ENCODE data around the gene SNRPD2. TPM values are rescaled to one million over a fixed set of nuclear protein-coding genes. Genes with fewer than 3 reads are reported as not detected.

SNRPD2 gene
- polyA plus RNA-seq, 2 of the 4 experiments (the other 2 are of a cell fraction): 811 to 1,002 TPM

GRCh38 chr19:45676851-45677263 lies 14.9 kb downstream of the SNRPD2 start:
- Histone ChIP-seq H3K4me1 (peaks cover 10% of the 10 kb centered on the region), H3K27ac (peak overlapping the region in 1 of 2 experiments; percentile 70; a peak in 4 of 6 replicates), H3K9me3 (no peaks in the 10 kb centered on the region), H3K4me2 (peak overlapping the region; percentile 81), H3K4me3 (peak overlapping the region; percentile 42)
- DNase-seq (ENCODE audit: low read depth in 1 of 2, low spot score in 1 of 2) (no peak), ATAC-seq (peak; percentile 17 to 20; a peak in 5 of 6 replicates), FAIRE-seq (no peak)
- WGBS (ENCODE audit: missing lambda C conversion rate): 62% methylated on average over 21 of the region's 28 CpGs
- CTCF ChIA-PET: interaction anchor here (0.6 to 10.9 kb wide), 8 partner anchors 8 to 238 kb away, joined by 4 to 159 read pairs (median 8); partner anchors contain the start of genes GIPR, QPCTL and SNRPD2
- POLR2A ChIA-PET: interaction anchor here (0.8 to 3.1 kb wide), 6 partner anchors 10 to 92 kb away, joined by 4 to 25 read pairs (median 5); partner anchors contain the start of genes OPA3, QPCTL and SNRPD2
- no peak for TF ChIP-seq HMGXB4 (CRISPR knock-in tag; IDR thresholded peaks at IDR 0.05; ENCODE audit: borderline replicate concordance)
- no peak for TF ChIP-seq HDAC2 (IDR thresholded peaks at IDR 0.05)
- TF ChIP-seq TP53 (CRISPR knock-in tag; IDR thresholded peaks at IDR 0.05): no peak
- no peak for TF ChIP-seq GATA3 (IDR thresholded peaks at IDR 0.05; ENCODE audit: borderline replicate concordance)
- no peak for TF ChIP-seq ZSCAN20 (CRISPR knock-in tag; IDR thresholded peaks at IDR 0.05)
- TF ChIP-seq RCOR1 (IDR thresholded peaks at IDR 0.05; ENCODE audit: low read depth, low read length): no peak
- TF ChIP-seq SREBF2 (IDR thresholded peaks at IDR 0.05): no peak

GRCh38 chr19:45674946-45675345 lies 16.8 kb downstream of the SNRPD2 start:
- ChIA-PET CTCF (interaction anchor here (0.9 to 10.9 kb wide), 8 partner anchors 8 to 95 kb away, joined by 3 to 159 read pairs (median 4); partner anchors contain the start of genes QPCTL, SIX5 and SNRPD2), POLR2A (no interaction called here)
- 79% methylated on average over 7 of the region's 7 CpGs for WGBS (ENCODE audit: missing lambda C conversion rate)
- no peaks in the 10 kb centered on the region for H3K9me3 ChIP-seq
- H3K27ac ChIP-seq: no peak overlapping the region
- FAIRE-seq (no peak), DNase-seq (ENCODE audit: low read depth in 1 of 2, low spot score in 1 of 2) (no peak), ATAC-seq (no peak)
- no peak overlapping the region for H3K4me3 ChIP-seq
- TF ChIP-seq SREBF2 (IDR thresholded peaks at IDR 0.05): no peak
- no peak for TF ChIP-seq JUNB (IDR thresholded peaks at IDR 0.05)
- no peak for TF ChIP-seq CTCF (IDR thresholded peaks at IDR 0.05)
- no peak for TF ChIP-seq E2F6 (IDR thresholded peaks at IDR 0.05; ENCODE audit: borderline replicate concordance, low read depth)
- TF ChIP-seq HES2 (IDR thresholded peaks at IDR 0.05): no peak
- no peak for TF ChIP-seq KDM5A (IDR thresholded peaks at IDR 0.05)
- no peak for TF ChIP-seq SMC3 (IDR thresholded peaks at IDR 0.05)
- no peak for TF ChIP-seq ATOH8 (CRISPR knock-in tag; IDR thresholded peaks at IDR 0.05; ENCODE audit: low read depth)
- no peak for TF ChIP-seq HEYL (CRISPR knock-in tag; IDR thresholded peaks at IDR 0.05)
- TF ChIP-seq ELK1 (IDR thresholded peaks at IDR 0.05; ENCODE audit: low read depth, low read length): no peak
- TF ChIP-seq POLR2A (IDR thresholded peaks at IDR 0.05; ENCODE audit: low read length): no peak
- no peak for TF ChIP-seq HOXB5 (CRISPR knock-in tag; IDR thresholded peaks at IDR 0.05)
- H3K4me1 ChIP-seq: peaks cover 18% of the 10 kb centered on the region
- no peak overlapping the region for H3K4me2 ChIP-seq

Data from A549 (cell line).